Measurements from ENCODE around the gene NUBP2.

DNA sequence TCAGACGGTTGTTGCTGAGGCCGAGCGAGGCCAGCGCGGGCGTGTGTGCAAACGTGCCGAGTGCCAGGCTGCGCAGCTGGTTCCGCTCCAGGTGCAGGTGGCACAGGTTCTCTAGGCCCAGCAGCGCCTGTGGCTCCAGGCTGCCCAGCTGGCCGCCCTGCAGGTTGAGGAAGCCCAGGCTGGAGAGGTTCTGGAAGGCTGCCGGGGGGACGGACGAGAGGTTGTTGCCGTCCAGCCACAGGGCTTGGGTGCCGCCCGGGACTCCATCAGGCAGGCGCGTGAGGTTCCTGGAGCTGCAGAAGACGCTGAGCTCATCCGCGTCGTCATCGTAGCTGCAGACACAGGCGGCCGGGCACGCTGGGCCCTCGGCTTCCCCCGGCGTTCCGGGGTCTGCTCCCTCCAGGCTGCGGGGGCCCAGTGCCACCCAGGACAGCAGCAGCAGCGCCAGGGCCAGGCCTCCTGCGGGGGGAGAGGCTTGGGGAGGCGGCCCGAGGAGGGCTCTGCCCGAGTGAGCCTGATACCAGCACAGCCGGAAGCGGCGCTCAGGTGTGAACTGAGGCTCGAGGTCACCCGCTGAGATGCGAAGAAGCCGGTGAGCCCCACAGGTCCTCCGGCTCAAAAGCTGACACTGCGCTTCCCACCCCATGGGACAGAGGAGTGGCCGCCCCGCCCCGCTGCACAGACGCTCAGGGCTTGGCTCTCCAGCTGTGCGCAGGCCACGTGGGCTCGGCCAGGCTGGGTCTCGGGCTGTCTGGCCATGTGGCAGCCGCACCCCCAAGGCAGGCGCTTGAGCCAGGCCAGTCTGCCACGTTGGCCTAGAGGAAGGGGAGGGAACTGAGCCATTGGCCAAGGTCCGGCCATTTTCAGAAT lies 9.4 kb downstream of the NUBP2 start:
- TF ChIP-seq POLR2A (IDR thresholded peaks at IDR 0.05; ENCODE audit: borderline replicate concordance, extremely low read depth, insufficient read depth, insufficient read length) (no peak), EZH2phosphoT487 (IDR thresholded peaks at IDR 0.05; ENCODE audit: borderline replicate concordance) (no peak), CTCF (IDR thresholded peaks at IDR 0.05 in 2 of 3, conservative IDR thresholded peaks at IDR 0.05 in 1 of 3; ENCODE audit: borderline replicate concordance in 1 of 3, insufficient read depth in 1 of 3, low read depth in 2 of 3, low read length in 2 of 3) (no peak), SRF (IDR thresholded peaks at IDR 0.05; ENCODE audit: low read depth) (no peak)
